Glutamatergic neuron (in vitro differentiated cells): ENCODE results near the gene SLC38A10. TPM values are rescaled to one million over a fixed set of nuclear protein-coding genes. Genes with fewer than 3 reads are reported as not detected.

Experiments
- DNase-seq: peaks from one replicate; pipeline ENCODE4 v3.0.0; 2022
- H3K27ac Mint-ChIP-seq: one replicate; pipeline ENCODE4 v1.8.0; 2020; ENCODE audit warnings: mild to moderate bottlenecking, mixed read lengths, inconsistent platforms; ENCODE audit not compliant: unreplicated experiment
- H3K27me3 Mint-ChIP-seq: one replicate; pipeline ENCODE4 v1.8.0; 2020; ENCODE audit warnings: mild to moderate bottlenecking, moderate library complexity, mixed read lengths, inconsistent platforms; ENCODE audit not compliant: unreplicated experiment
- H3K36me3 Mint-ChIP-seq: one replicate; pipeline ENCODE4 v1.8.0; 2020; ENCODE audit warnings: mild to moderate bottlenecking, mixed read lengths, inconsistent platforms; ENCODE audit not compliant: unreplicated experiment
- H3K4me1 Mint-ChIP-seq: one replicate; pipeline ENCODE4 v1.8.0; 2020; ENCODE audit warnings: mild to moderate bottlenecking, low read depth, mixed read lengths, inconsistent platforms; ENCODE audit not compliant: unreplicated experiment
- H3K4me3 Mint-ChIP-seq: one replicate; pipeline ENCODE4 v1.8.0; 2020; ENCODE audit warnings: mild to moderate bottlenecking, mixed read lengths, inconsistent platforms; ENCODE audit not compliant: unreplicated experiment
- H3K9me3 Mint-ChIP-seq: one replicate; pipeline ENCODE4 v1.8.0; 2020; ENCODE audit warnings: mild to moderate bottlenecking, moderate library complexity, mixed read lengths, inconsistent platforms; ENCODE audit not compliant: unreplicated experiment
- CTCF ChIP-seq: fragments of 200-600 bp; sonication (generic); IDR thresholded peaks from one replicate; pipeline ENCODE4 v1.5.0; 2021; ENCODE audit not compliant: partially characterized antibody, unreplicated experiment
- total RNA-seq: library from RNA; stranded (reverse); fragmentation: NEBNext Ultra II Directional; extraction: Animal tissue kit (Norgen Biotek cat#: 25700); gene quantifications from one replicate; pipeline ENCODE4 v1.2.1, GENCODE V29; 2021; ENCODE audit not compliant: unreplicated experiment

SLC38A10 gene
- total RNA-seq, 1 donor from 2014 or later = 92.4 TPM

DNA sequence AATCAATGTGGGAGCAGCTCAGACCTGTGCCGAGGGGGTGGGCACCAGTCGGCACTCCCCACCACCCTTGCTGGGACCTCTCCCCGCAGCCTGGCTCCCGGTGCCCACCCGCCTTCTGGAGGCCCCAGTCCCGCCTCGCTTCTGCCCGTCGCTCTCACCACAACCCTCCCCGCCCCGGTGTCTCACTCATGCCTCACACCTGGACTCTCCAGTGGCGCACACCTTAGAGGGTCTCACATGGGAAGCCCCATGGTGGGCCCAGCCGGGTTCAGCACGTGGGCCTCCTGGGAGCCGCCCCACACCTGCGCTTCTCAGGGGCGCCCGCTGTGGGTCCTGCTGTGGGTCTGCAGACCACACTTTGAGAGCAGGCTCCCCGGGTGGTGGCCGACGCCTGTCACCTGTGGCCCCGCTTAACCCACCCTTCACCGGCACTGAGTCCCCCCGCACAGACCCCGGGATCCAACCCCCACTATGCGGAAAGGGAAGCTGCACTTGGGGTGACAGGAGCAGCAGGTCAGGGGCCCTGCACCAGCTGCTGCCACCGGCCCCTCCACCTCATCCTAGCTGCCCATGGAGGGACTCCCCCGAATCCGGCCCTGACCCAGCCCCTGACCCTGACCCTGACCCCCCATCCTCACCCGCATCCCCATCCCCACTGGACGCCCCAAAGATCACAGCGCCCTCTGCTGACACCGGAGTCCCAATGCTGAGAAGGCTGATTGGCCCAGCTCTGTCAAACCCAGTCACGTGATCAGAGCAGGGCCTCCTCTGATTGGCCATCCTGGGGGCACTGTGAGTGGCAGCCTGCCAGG is 27.4 kb upstream of the SLC38A10 start:
- Mint-ChIP-seq H3K4me3 (no peak overlapping the region), H3K4me1 (peaks cover 4% of the 10 kb centered on the region), H3K36me3 (no peaks in the 10 kb centered on the region), H3K9me3 (no peaks in the 10 kb centered on the region), H3K27ac (no peak overlapping the region), H3K27me3 (peaks cover 3% of the 10 kb centered on the region)
- TF ChIP-seq CTCF = no peak
- DNase-seq = no peak

- no peaks in the 10 kb centered on the region for H3K9me3 Mint-ChIP-seq
- H3K36me3 Mint-ChIP-seq = no peaks in the 10 kb centered on the region
- peak overlapping the region; percentile 61 for H3K4me3 Mint-ChIP-seq
- H3K4me1 Mint-ChIP-seq = peaks cover 4% of the 10 kb centered on the region
- peaks cover 3% of the 10 kb centered on the region for H3K27me3 Mint-ChIP-seq
- no peak for TF ChIP-seq CTCF
- no peak overlapping the region for H3K27ac Mint-ChIP-seq
- peak; percentile 40 for DNase-seq
Observed at GRCh38 chr17:81317961-81318605, 23.0 kb upstream of the SLC38A10 start.

- no peak for TF ChIP-seq CTCF
- no peaks in the 10 kb centered on the region for H3K36me3 Mint-ChIP-seq
- DNase-seq = peak; percentile 10
Observed at GRCh38 chr17:81317530-81317821, 22.4 kb upstream of the SLC38A10 start.

DNA sequence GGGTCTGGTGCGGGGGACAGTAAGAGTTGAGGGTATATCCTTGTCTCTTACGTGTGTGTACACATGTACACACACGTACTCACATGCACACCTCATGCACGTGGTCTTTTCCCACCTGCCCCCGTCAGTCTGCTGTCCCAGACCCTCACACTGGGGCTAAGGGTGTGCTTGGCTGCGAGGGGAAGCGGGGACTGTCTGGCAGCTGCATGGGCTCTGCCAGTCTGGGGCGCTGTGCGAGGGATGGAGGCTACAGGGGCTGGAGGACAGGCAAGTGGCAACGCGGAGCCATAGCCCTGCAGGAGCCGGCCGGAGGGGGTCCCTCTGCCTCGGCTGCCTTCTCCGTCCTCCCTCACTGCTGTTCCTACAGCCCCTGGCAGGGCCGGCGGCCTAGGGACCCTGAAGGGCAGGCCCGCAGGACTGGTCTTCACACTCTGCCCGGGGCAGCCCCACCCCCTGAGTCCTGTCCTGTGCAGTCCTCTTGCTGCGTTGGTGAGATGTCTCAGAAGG is 20.8 kb upstream of the SLC38A10 start:
- no peaks in the 10 kb centered on the region for H3K36me3 Mint-ChIP-seq
- H3K27me3 Mint-ChIP-seq = peaks cover 4% of the 10 kb centered on the region
- no peak overlapping the region for H3K4me3 Mint-ChIP-seq
- TF ChIP-seq CTCF = no peak
- H3K9me3 Mint-ChIP-seq = peaks cover 3% of the 10 kb centered on the region
- peak; percentile 15 for DNase-seq
- peak overlapping the region; percentile 43 for H3K27ac Mint-ChIP-seq
- peaks cover 6% of the 10 kb centered on the region for H3K4me1 Mint-ChIP-seq

More at GRCh38 chr17:81317530-81317821, 22.4 kb upstream of the SLC38A10 start:
- no peak overlapping the region for H3K27ac Mint-ChIP-seq
- peaks cover 3% of the 10 kb centered on the region for H3K27me3 Mint-ChIP-seq
- peaks cover 4% of the 10 kb centered on the region for H3K4me1 Mint-ChIP-seq
- H3K9me3 Mint-ChIP-seq = no peaks in the 10 kb centered on the region
- no peak overlapping the region for H3K4me3 Mint-ChIP-seq
